Activated CD8-positive, alpha-beta memory T cell treated with anti-CD3 and anti-CD28 coated beads, Interleukin-2, amount 50 U/mL, for 48 hours (primary cell): ENCODE results near the gene KIAA1755.

Experiments
- DNase-seq: peaks from one replicate; pipeline ENCODE4 v3.0.0-alpha.2; 2020

The KIAA1755 gene

GRCh38 chr20:38238829-38239228 lies 21.7 kb downstream of the KIAA1755 start:
- DNase-seq: no peak

GRCh38 chr20:38237381-38237780 lies 23.2 kb downstream of the KIAA1755 start:
- no peak for DNase-seq

GRCh38 chr20:38231531-38232121 lies 28.9 kb downstream of the KIAA1755 start:
- no peak for DNase-seq

GRCh38 chr20:38230957-38231526 lies 29.5 kb downstream of the KIAA1755 start:
- no peak for DNase-seq

GRCh38 chr20:38230253-38230551 lies 30.3 kb downstream of the KIAA1755 start:
- DNase-seq: no peak

- DNase-seq: no peak
Measured at GRCh38 chr20:38229376-38230252, 30.9 kb downstream of the KIAA1755 start.

GRCh38 chr20:38228436-38228835 lies 32.1 kb downstream of the KIAA1755 start:
- DNase-seq: no peak

GRCh38 chr20:38227420-38228360 lies 32.8 kb downstream of the KIAA1755 start:
- no peak for DNase-seq

GRCh38 chr20:38226553-38226952 lies 34.0 kb downstream of the KIAA1755 start:
- DNase-seq: no peak

GRCh38 chr20:38225900-38226263 lies 34.7 kb downstream of the KIAA1755 start:
- no peak for DNase-seq

GRCh38 chr20:38225240-38225899 lies 35.2 kb downstream of the KIAA1755 start:
- DNase-seq: no peak

- no peak for DNase-seq
Measured at GRCh38 chr20:38224531-38224930, 36.0 kb downstream of the KIAA1755 start.

GRCh38 chr20:38223743-38224100 lies 36.8 kb downstream of the KIAA1755 start:
- no peak for DNase-seq

- no peak for DNase-seq
Measured at GRCh38 chr20:38222923-38223742, 37.4 kb downstream of the KIAA1755 start.

- DNase-seq: peak; percentile 87
Measured at GRCh38 chr20:38222231-38222922, 38.2 kb downstream of the KIAA1755 start.

- DNase-seq: peak; percentile 90
Measured at GRCh38 chr20:38221119-38221589, 39.4 kb downstream of the KIAA1755 start.

GRCh38 chr20:38220587-38221118 lies 39.9 kb downstream of the KIAA1755 start:
- DNase-seq: no peak

GRCh38 chr20:38219006-38219950 lies 41.3 kb downstream of the KIAA1755 start:
- no peak for DNase-seq

GRCh38 chr20:38218566-38218885 lies 42.0 kb downstream of the KIAA1755 start:
- no peak for DNase-seq
